Breast epithelium (tissue), 4 donors: ENCODE measurements around the gene GTF3C4. TPM values are rescaled to one million over a fixed set of nuclear protein-coding genes. Genes with fewer than 3 reads are reported as not detected.

Source experiments
- DNase-seq, 2 donors: peaks; one replicate each; pipeline ENCODE4 v3.0.0-alpha.2; 2019; ENCODE audit warnings: low spot score in 2 of 2
- H3K27ac ChIP-seq, 2 donors: fragments of 200-600 bp; sonication (generic) in 1 of 2; one replicate each; pipeline ENCODE4 v1.5.1; 2016 to 2019; ENCODE audit warnings: mild to moderate bottlenecking in 1 of 2
- H3K27me3 ChIP-seq, 2 donors: fragments of 200-600 bp; sonication (generic) in 1 of 2; one replicate each; pipeline versions ENCODE4 v1.5.1 to v1.6.0; 2017 to 2019; ENCODE audit warnings: control low read depth in 1 of 2, mild to moderate bottlenecking in 1 of 2
- H3K36me3 ChIP-seq: fragments of 200-600 bp; one replicate; pipeline ENCODE4 v1.5.1; 2019
- H3K4me1 ChIP-seq, 2 donors: fragments of 200-600 bp; sonication (generic); one replicate each; pipeline ENCODE4 v1.5.1; 2016 to 2019; ENCODE audit warnings: control low read depth in 1 of 2
- H3K4me3 ChIP-seq, 3 donors: fragments of 200-600 bp; sonication (generic); 1 replicate in 2 of 3; 2 replicates in 1 of 3; pipeline ENCODE4 v1.5.1; 2016 to 2019; ENCODE audit warnings: mild to moderate bottlenecking in 3 of 3, moderate library complexity in 2 of 3
- H3K9me3 ChIP-seq, 2 donors: fragments of 200-600 bp; sonication (generic) in 1 of 2; one replicate each; pipeline ENCODE4 v1.5.1; 2016 to 2019; ENCODE audit warnings: control low read depth in 1 of 2
- CTCF ChIP-seq, 3 donors: fragments of 450-650 bp; IDR thresholded peaks; one replicate each; pipeline ENCODE4 v1.5.1; 2016 to 2017; ENCODE audit warnings: antibody characterized with exemption in 3 of 3, mild to moderate bottlenecking in 3 of 3, moderate library complexity in 3 of 3
- POLR2A ChIP-seq: fragments of 450-650 bp; IDR thresholded peaks from one replicate; pipeline ENCODE4 v1.6.1; 2016; ENCODE audit warnings: antibody characterized with exemption, mild to moderate bottlenecking, moderate library complexity
- POLR2AphosphoS5 ChIP-seq, 3 donors: sonication (generic); formaldehyde crosslinking; IDR thresholded peaks; one replicate each; pipeline ENCODE4 v1.6.1; 2017; ENCODE audit warnings: antibody characterized with exemption in 3 of 3
- intact Hi-C: fragments of 100-400 bp; cut with DNase I; formaldehyde crosslinking; loops from one replicate; pipeline ENCODE4 v1.15.1; 2023; ENCODE audit warnings: low total_unique reads
- total RNA-seq, 3 donors: library from RNA; depleted of rRNA; stranded (reverse); fragments of >200 nt; gene quantifications; one replicate each; pipeline ENCODE4 v1.1.0, GENCODE V29; 2016

Gene GTF3C4
- total RNA-seq, 3 donors from 2014 or later: 9.3 to 19.6 (median 13.4) TPM

- no peak for DNase-seq
- no peaks in the 10 kb centered on the region for H3K9me3 ChIP-seq
- H3K36me3 ChIP-seq: no peaks in the 10 kb centered on the region
- intact Hi-C loops: no loop called here
- H3K27me3 ChIP-seq: no peaks in the 10 kb centered on the region
- no peak for TF ChIP-seq POLR2A
- peak in 1 of 3 donors; percentile 20 for TF ChIP-seq CTCF (IDR thresholded peaks at IDR 0.05)
- no peak for TF ChIP-seq POLR2AphosphoS5 (IDR thresholded peaks at IDR 0.05)
- no peak overlapping the region for H3K4me3 ChIP-seq
- H3K4me1 ChIP-seq: no peaks in the 10 kb centered on the region
- H3K27ac ChIP-seq: no peak overlapping the region
Observed at GRCh38 chr9:132651259-132651658, 19.0 kb upstream of the GTF3C4 start.

GRCh38 chr9:132656299-132656698 lies 14.0 kb upstream of the GTF3C4 start:
- H3K27ac ChIP-seq: no peak overlapping the region
- DNase-seq: no peak
- H3K36me3 ChIP-seq: no peaks in the 10 kb centered on the region
- intact Hi-C loops: no loop called here
- no peaks in the 10 kb centered on the region for H3K4me1 ChIP-seq
- no peak overlapping the region for H3K4me3 ChIP-seq
- no peak for TF ChIP-seq POLR2AphosphoS5 (IDR thresholded peaks at IDR 0.05)
- TF ChIP-seq POLR2A: no peak
- no peak for TF ChIP-seq CTCF (IDR thresholded peaks at IDR 0.05)
- H3K27me3 ChIP-seq: no peaks in the 10 kb centered on the region
- no peaks in the 10 kb centered on the region for H3K9me3 ChIP-seq

- Histone ChIP-seq H3K4me1 (peaks cover 0 to 5% of the 10 kb centered on the region in 2 donors), H3K9me3 (no peaks in the 10 kb centered on the region), H3K27me3 (no peaks in the 10 kb centered on the region), H3K36me3 (no peaks in the 10 kb centered on the region), H3K4me3 (peak overlapping the region in 1 of 3 donors; percentile 9), H3K27ac (peak overlapping the region; percentile 43 to 48)
- DNase-seq: no peak
- TF ChIP-seq POLR2A (no peak), POLR2AphosphoS5 (IDR thresholded peaks at IDR 0.05) (no peak), CTCF (IDR thresholded peaks at IDR 0.05) (no peak)
- intact Hi-C loops: no loop called here
Observed at GRCh38 chr9:132662152-132662945, 7.9 kb upstream of the GTF3C4 start.

- DNase-seq: no peak
- H3K4me3 ChIP-seq: no peak overlapping the region
- no peaks in the 10 kb centered on the region for H3K36me3 ChIP-seq
- TF ChIP-seq POLR2A: no peak
- TF ChIP-seq POLR2AphosphoS5 (IDR thresholded peaks at IDR 0.05): no peak
- TF ChIP-seq CTCF (IDR thresholded peaks at IDR 0.05): no peak
- H3K27ac ChIP-seq: peak overlapping the region; percentile 27 to 43
- no peaks in the 10 kb centered on the region for H3K9me3 ChIP-seq
- H3K27me3 ChIP-seq: no peaks in the 10 kb centered on the region
- H3K4me1 ChIP-seq: peaks cover 0 to 5% of the 10 kb centered on the region in 2 donors
- intact Hi-C loops: no loop called here
Observed at GRCh38 chr9:132663117-132663516, 7.1 kb upstream of the GTF3C4 start.

GRCh38 chr9:132663851-132664250 lies 6.4 kb upstream of the GTF3C4 start:
- Histone ChIP-seq H3K27ac (no peak overlapping the region), H3K9me3 (no peaks in the 10 kb centered on the region), H3K36me3 (no peaks in the 10 kb centered on the region), H3K4me3 (no peak overlapping the region), H3K27me3 (no peaks in the 10 kb centered on the region), H3K4me1 (peaks cover 2 to 5% of the 10 kb centered on the region in 2 donors)
- intact Hi-C loops: no loop called here
- no peak for DNase-seq
- no peak for TF ChIP-seq CTCF (IDR thresholded peaks at IDR 0.05)
- TF ChIP-seq POLR2AphosphoS5 (IDR thresholded peaks at IDR 0.05): no peak
- TF ChIP-seq POLR2A: no peak
